Ascending aorta (tissue), 2 donors: Measurements from ENCODE around the gene LDLRAD4. TPM values are rescaled to one million over a fixed set of nuclear protein-coding genes. Genes with fewer than 3 reads are reported as not detected.

Source experiments
- DNase-seq, 2 donors: peaks; one replicate each; pipeline ENCODE4 v3.0.0-alpha.2; 2019; ENCODE audit warnings: low spot score in 2 of 2
- H3K27ac ChIP-seq, 2 donors: fragments of 200-600 bp; sonication (generic); one replicate each; pipeline ENCODE4 v1.5.1; 2016 to 2017; ENCODE audit warnings: mild to moderate bottlenecking in 1 of 2
- H3K27me3 ChIP-seq: fragments of 200-600 bp; sonication (generic); one replicate; pipeline ENCODE4 v1.5.1; 2017
- H3K36me3 ChIP-seq, 2 donors: fragments of 200-600 bp; sonication (generic); one replicate each; pipeline ENCODE4 v1.5.1; 2016
- H3K4me1 ChIP-seq, 2 donors: fragments of 200-600 bp; sonication (generic); one replicate each; pipeline ENCODE4 v1.5.1; 2016 to 2017; ENCODE audit warnings: mild to moderate bottlenecking in 1 of 2
- H3K4me3 ChIP-seq, 2 donors: fragments of 200-600 bp; sonication (generic); one replicate each; pipeline ENCODE4 v1.5.1; 2016 to 2017; ENCODE audit warnings: mild to moderate bottlenecking in 1 of 2
- H3K9me3 ChIP-seq, 2 donors: fragments of 200-600 bp; sonication (generic); one replicate each; pipeline ENCODE4 v1.5.1; 2016
- intact Hi-C: fragments of 100-400 bp; cut with DNase I; formaldehyde crosslinking; loops from one replicate; pipeline ENCODE4 v1.15.1; 2023
- total RNA-seq: library from RNA; depleted of rRNA; stranded (reverse); fragments of >200 nt; gene quantifications from one replicate; pipeline ENCODE4 v1.1.0, GENCODE V29; 2016
- TF ChIP-seq, protein P1 (sequence below), 3 experiments: fragments of 200-600 bp in 2 of 3; fragments of 450-650 bp in 1 of 3; sonication (generic) in 2 of 3; IDR thresholded peaks; one replicate each; pipeline ENCODE4 v1.5.1; 2016 to 2019; ENCODE audit warnings: antibody characterized with exemption in 3 of 3, mild to moderate bottlenecking in 1 of 3, moderate library complexity in 1 of 3

The LDLRAD4 gene
- total RNA-seq, 1 donor from 2014 or later, result 21.0 TPM

DNA sequence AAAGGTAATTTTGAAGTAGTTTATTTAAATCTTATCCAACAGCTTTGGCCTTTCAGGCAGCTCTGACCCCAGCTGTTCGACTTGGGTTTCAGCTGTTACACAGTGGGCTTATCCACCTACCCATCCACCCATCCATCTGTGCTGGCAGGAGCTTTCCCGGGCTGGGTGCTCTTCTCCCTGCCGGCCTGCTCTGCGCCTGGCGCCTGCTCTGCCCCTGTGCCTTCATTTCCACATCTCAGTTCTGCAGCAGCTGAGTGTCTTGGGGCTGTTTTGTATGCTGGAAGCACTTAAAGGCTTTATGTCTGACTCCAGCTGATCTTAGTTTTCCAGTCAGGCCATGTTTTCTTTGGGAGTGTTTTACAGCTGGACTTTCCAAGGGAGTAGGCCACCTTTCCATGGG is 24.2 kb downstream of the LDLRAD4 start:
- no peaks in the 10 kb centered on the region for H3K4me1 ChIP-seq
- no peak overlapping the region for H3K27ac ChIP-seq
- no peak overlapping the region for H3K4me3 ChIP-seq
- DNase-seq, result peak in 1 of 2 donors; percentile 38
- intact Hi-C loops, result no loop called here
- no peaks in the 10 kb centered on the region for H3K27me3 ChIP-seq
- H3K36me3 ChIP-seq, result no peaks in the 10 kb centered on the region
- TF ChIP-seq, protein P1, sequence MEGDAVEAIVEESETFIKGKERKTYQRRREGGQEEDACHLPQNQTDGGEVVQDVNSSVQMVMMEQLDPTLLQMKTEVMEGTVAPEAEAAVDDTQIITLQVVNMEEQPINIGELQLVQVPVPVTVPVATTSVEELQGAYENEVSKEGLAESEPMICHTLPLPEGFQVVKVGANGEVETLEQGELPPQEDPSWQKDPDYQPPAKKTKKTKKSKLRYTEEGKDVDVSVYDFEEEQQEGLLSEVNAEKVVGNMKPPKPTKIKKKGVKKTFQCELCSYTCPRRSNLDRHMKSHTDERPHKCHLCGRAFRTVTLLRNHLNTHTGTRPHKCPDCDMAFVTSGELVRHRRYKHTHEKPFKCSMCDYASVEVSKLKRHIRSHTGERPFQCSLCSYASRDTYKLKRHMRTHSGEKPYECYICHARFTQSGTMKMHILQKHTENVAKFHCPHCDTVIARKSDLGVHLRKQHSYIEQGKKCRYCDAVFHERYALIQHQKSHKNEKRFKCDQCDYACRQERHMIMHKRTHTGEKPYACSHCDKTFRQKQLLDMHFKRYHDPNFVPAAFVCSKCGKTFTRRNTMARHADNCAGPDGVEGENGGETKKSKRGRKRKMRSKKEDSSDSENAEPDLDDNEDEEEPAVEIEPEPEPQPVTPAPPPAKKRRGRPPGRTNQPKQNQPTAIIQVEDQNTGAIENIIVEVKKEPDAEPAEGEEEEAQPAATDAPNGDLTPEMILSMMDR (IDR thresholded peaks at IDR 0.05), result no peak
- no peaks in the 10 kb centered on the region for H3K9me3 ChIP-seq

DNA sequence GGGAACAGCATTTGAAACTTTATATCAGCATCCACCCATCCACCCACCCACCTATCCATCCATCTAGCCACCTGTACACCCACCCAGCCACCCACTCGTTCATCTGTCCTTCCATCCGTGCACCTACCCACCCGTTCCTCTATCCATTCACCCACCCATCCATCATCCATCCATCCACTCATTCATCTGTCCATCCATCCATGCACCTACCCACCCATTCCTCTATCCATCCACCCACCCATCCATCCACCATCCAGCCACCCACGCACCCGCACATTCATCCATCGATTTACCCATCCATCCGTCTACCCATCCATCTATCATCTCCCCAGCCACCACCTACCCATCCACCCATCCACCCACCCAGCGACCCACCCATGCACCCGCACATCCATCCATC is 24.8 kb downstream of the LDLRAD4 start:
- TF ChIP-seq, protein P1 (IDR thresholded peaks at IDR 0.05), result no peak
- Histone ChIP-seq H3K36me3 (no peaks in the 10 kb centered on the region), H3K9me3 (no peaks in the 10 kb centered on the region), H3K4me1 (no peaks in the 10 kb centered on the region), H3K27ac (no peak overlapping the region), H3K4me3 (no peak overlapping the region), H3K27me3 (no peaks in the 10 kb centered on the region)
- peak in 1 of 2 donors; percentile 25 for DNase-seq
- intact Hi-C loops, result no loop called here

DNA sequence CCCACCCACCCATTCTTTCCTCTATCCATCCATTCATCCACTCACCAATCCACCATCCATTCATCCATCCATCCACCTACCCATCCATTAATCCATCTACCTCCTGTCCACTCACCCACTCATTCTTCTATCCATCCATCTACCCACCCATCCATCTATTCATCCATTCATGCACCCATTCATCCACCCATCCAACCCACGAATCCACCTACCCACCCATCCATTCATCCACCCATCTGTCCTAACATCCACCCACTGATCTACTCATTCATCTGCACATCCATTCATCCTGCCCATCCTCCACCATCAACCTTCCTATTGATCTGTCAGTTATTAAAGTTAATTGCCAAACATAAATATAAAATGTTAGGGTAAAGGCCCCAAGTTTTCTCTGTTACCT is 25.6 kb downstream of the LDLRAD4 start:
- no peaks in the 10 kb centered on the region for H3K9me3 ChIP-seq

DNA sequence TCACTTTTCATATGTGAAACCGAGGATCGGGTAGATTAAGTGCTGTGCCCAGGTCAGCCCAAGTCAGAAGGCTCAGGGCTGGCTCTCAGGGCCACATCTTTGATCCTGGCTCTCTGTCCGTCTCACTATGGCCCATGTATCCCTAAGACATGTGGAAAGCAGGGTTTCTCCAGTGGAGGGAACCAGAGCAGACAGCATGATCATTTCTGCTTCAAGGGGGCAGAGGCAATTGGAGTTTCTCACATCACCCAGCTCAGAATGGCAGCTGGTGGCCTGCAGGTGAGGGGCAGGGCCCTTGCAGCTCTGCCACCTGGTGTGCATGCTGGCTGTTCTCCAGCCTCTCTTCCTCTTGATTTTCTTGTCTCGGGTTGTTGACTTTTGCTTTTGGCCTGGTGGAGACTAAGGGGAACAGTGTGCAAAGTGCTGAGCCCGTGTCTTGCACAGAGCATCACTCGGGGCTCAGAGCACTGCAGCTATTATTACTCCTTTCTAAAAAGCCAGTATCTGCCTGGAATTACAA is 27.0 kb downstream of the LDLRAD4 start:
- DNase-seq, result no peak
- intact Hi-C loops, result no loop called here
- Histone ChIP-seq H3K4me3 (no peak overlapping the region), H3K27me3 (no peaks in the 10 kb centered on the region), H3K4me1 (no peaks in the 10 kb centered on the region), H3K9me3 (no peaks in the 10 kb centered on the region), H3K27ac (no peak overlapping the region), H3K36me3 (no peaks in the 10 kb centered on the region)
- TF ChIP-seq, protein P1 (IDR thresholded peaks at IDR 0.05), result no peak

More for the DNA sequence above, 25.6 kb downstream of the LDLRAD4 start:
- Histone ChIP-seq H3K27ac (no peak overlapping the region), H3K4me3 (no peak overlapping the region), H3K36me3 (no peaks in the 10 kb centered on the region), H3K27me3 (no peaks in the 10 kb centered on the region), H3K4me1 (no peaks in the 10 kb centered on the region)
- TF ChIP-seq, protein P1 (IDR thresholded peaks at IDR 0.05), result no peak
- intact Hi-C loops, result no loop called here
- DNase-seq, result no peak

DNA sequence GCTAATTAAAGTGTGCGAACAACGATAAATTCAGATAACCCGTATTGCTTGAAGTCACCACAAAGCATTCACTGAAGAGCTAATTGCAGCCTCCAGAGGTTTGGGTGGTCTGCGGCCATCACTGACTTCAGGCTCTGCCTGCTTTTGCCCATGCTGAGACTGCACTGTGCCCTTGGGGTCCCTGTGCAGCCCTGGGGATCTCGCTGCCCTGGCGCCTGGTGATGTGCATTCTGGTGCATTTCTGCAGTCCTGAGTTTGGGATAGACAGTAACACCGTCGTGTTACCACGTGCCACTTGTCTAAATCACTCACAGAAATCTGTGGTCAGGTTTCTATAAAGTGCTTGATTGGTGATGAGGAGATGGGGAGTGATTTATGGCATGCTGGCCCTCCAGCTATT is 27.6 kb downstream of the LDLRAD4 start:
- Histone ChIP-seq H3K27me3 (no peaks in the 10 kb centered on the region), H3K4me3 (no peak overlapping the region), H3K9me3 (no peaks in the 10 kb centered on the region), H3K36me3 (no peaks in the 10 kb centered on the region), H3K4me1 (no peaks in the 10 kb centered on the region), H3K27ac (no peak overlapping the region)
- peak in 1 of 2 donors; percentile 31 for DNase-seq
- intact Hi-C loops, result no loop called here
- TF ChIP-seq, protein P1 (IDR thresholded peaks at IDR 0.05), result no peak

DNA sequence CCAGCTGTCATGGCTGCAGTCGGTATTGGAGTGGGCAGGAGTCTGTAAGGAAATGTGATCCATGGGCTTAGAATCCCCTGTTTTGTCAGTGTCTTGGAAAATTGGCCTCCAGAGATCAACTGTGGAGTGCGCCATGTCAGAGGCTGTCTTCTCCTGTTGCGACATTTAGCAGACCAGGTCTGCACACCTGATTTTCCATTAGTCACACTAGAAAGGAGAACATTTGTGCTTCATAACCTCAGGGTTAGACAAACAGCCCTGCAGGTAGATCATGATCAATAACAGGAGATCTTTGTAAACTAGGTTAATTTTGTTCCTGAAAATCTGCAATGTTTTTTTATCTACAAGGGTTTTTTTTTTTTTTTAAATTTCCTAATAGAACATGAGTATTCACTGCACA is 28.0 kb downstream of the LDLRAD4 start:
- intact Hi-C loops, result no loop called here
- H3K4me1 ChIP-seq, result no peaks in the 10 kb centered on the region

More for the DNA sequence above, 28.0 kb downstream of the LDLRAD4 start:
- DNase-seq, result no peak
- Histone ChIP-seq H3K36me3 (no peaks in the 10 kb centered on the region), H3K4me3 (no peak overlapping the region), H3K27ac (no peak overlapping the region), H3K27me3 (no peaks in the 10 kb centered on the region), H3K9me3 (no peaks in the 10 kb centered on the region)
- TF ChIP-seq, protein P1 (IDR thresholded peaks at IDR 0.05), result no peak
